ENCODE measurements around the gene CCL8. TPM values are rescaled to one million over a fixed set of nuclear protein-coding genes. Genes with fewer than 3 reads are reported as not detected.

Gene CCL8
- not detected in 2 replicates for total RNA-seq

DNA sequence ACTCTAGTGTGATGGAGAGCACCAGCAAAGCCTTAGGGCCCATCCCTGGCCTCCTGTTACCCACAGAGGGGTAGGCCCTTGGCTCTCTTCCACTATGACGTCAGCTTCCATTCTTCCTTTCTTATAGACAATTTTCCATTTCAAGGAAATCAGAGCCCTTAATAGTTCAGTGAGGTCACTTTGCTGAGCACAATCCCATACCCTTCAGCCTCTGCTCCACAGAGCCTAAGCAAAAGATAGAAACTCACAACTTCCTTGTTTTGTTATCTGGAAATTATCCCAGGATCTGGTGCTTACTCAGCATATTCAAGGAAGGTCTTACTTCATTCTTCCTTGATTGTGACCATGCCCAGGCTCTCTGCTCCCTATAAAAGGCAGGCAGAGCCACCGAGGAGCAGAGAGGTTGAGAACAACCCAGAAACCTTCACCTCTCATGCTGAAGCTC is at the start of gene CCL8:
Gene CCL8 (plus strand): TSS at position 397 of the 445 bp plus-strand sequence. CDS start 67 bp downstream, outside the sequence.
- DNase-seq (ENCODE audit: low read depth, low spot score): no peak

DNA sequence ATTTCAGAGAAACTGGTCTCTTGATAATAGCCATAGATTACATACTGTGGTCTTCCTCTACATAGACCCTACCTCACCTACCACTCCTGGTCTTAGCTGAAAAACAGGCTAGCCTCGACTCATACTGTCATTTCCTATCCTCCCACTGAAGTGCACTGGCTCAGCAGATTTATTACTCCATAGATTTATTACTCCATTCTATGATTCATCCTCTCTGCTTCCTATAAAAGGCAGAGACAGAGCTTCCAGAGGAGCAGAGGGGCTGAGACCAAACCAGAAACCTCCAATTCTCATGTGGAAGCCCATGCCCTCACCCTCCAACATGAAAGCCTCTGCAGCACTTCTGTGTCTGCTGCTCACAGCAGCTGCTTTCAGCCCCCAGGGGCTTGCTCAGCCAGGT is 49.3 kb upstream of the CCL8 start, which contains the start of gene CCL7:
Gene CCL7 (plus strand): TSS at position 253 of the 400 bp plus-strand sequence. CDS start 70 bp downstream, at position 323.
- no peak for DNase-seq (ENCODE audit: low read depth, low spot score)

DNA sequence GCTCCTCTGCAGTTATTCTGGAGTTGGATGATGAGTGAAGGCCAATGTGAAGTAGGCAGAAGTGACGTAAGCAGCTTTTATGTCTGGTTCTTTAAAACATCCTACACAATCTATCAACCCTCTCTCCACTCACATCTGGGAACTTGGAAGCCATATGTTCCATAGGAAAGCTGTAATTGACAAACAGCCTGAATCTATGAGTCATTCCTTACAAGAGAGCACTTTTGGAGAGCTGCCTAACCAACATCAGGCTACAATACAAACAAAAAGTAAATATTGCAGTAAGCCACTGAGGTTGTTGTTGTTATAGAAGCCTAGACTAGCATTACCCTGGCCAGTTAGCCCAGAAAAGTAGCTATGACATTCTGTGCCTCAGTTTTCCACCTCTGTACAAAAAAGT is 43.4 kb upstream of the CCL8 start:
- DNase-seq (ENCODE audit: low read depth, low spot score): peak; percentile 59

DNA sequence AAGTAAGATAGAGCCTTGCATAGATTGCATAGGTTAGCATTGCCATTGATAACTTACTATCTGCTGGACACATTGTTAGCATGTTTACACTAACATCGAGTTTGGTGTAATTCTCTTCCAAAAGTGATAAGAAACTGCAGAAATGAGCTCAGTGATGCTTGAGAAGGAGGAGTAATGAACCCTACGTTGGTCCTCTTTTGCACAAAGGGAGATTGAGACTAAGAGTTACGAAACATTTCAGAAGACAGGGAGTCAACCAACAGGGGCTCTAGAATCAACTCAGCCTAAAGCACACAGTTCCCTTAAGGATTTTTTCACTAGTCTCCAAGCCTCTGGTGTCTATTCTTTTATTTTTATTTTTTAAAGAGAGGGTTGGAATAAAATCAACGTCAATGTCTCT is 42.4 kb upstream of the CCL8 start:
- DNase-seq (ENCODE audit: low read depth, low spot score): no peak

DNA sequence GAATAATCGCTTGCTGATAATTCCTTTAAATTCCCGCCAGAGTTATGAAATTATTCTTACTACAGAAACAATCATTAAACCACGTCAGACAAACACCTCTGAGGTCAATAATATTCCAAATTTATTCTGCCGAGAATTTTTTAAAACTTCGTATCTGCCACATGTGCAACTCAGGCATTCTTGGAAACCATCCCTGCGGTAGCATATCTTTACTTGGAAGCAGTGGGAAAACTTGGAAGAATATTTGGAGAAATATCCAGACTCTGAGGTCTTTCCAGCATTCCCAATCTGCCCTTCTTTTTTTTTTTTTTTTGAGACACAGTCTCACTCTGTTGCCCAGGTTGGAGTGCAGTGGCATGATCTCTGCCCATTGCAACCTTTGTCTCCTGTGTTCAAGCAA is 35.7 kb upstream of the CCL8 start:
- DNase-seq (ENCODE audit: low read depth, low spot score): no peak

DNA sequence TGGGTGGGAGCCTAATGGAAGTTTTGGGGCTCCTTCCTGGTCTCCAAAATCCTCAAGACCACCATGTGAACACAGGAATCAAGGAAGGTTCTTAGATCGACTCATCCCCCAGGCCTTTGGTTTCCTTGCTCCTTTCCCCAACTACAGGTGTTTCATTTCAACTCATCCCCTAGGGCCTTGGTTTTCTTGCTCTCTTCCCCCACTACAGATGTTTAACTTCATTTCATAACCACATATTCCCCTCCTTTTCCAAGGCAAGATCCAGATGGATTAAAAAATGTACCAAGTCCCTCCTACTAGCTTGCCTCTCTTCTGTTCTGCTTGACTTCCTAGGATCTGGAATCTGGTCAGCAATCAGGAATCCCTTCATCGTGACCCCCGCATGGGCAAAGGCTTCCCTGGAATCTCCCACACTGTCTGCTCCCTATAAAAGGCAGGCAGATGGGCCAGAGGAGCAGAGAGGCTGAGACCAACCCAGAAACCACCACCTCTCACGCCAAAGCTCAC is 33.9 kb upstream of the CCL8 start, which contains the start of gene CCL11:
Gene CCL11 (plus strand): TSS at position 457 of the 507 bp plus-strand sequence. CDS start 67 bp downstream, outside the sequence.
- DNase-seq (ENCODE audit: low read depth, low spot score): no peak

DNA sequence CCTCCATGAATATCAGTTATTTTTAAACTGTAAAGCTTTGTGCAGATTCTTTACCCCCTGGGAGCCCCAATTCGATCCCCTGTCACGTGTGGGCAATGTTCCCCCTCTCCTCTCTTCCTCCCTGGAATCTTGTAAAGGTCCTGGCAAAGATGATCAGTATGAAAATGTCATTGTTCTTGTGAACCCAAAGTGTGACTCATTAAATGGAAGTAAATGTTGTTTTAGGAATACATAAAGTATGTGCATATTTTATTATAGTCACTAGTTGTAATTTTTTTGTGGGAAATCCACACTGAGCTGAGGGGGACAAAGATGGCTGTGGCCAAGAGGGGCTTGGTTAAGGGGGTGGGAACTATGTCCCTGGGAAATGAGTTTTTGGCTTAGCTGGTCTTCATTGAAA is 31.4 kb upstream of the CCL8 start:
- no peak for DNase-seq (ENCODE audit: low read depth, low spot score)

DNA sequence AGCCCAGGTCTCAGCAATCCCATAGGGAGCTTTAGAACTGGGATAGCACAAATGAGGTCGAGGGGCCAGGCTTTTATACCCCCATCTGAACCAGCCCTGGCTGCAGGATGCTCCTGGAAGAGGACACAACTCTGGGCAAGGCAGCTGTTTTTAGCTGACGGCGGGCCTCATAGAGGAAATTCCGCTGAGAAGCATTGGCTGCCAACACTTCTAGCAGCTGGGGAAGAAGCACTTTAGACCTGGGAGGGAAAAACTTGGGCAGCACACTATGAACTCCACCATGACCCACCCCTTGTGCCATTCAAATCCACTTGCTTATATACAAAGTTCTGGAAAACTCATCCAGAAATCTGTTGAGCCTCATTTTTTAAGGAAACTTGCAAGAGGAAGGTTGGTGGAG is 28.6 kb upstream of the CCL8 start:
- no peak for DNase-seq (ENCODE audit: low read depth, low spot score)

DNA sequence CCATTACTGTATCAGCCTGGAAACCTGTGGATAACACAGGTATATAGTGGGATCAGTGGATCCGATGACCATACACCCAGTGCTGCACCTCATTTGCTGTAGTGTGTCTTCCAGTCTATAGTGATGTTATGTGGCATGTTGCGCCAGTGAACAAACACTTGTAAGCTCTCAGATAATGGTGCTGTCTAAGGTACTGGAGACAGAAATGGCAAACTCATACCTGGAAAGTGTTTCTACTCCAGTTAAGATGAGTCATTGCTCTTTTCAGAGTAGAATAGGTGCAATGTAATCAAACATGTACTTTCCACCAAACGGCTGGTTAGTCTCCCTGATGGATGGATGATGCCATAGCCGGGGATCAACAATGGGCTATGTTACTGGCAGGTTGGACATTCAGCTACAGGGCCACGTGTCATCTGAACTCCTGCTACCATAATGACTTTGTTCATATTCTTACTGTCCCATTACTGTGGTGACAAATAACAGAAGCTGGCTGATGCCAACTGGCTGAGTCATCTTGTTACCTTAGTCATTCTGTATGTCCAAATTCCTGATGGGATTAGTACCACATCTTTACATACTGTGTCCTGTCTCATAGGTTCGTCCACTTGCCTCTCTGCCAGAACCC is 27.4 kb upstream of the CCL8 start:
- no peak for DNase-seq (ENCODE audit: low read depth, low spot score)

DNA sequence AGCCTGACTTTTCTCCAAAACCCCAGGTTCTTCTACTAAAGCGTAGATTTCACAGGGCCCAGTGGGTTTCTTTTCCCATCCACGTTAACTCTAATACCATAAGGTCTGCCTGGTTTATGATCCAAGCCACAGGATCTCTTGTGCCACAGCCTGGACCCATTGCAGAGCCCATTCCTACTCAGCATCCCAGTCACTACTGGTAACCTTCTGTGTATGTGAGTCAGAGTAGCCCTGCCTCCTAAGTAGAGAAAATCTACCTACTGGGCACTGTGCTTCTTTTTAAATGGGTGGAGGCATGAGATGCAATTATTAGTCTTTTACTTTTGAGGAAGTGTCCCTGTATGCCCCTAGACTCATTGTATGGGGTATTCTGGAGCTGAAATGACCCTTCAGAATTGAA is 20.2 kb upstream of the CCL8 start:
- DNase-seq (ENCODE audit: low read depth, low spot score): no peak

DNA sequence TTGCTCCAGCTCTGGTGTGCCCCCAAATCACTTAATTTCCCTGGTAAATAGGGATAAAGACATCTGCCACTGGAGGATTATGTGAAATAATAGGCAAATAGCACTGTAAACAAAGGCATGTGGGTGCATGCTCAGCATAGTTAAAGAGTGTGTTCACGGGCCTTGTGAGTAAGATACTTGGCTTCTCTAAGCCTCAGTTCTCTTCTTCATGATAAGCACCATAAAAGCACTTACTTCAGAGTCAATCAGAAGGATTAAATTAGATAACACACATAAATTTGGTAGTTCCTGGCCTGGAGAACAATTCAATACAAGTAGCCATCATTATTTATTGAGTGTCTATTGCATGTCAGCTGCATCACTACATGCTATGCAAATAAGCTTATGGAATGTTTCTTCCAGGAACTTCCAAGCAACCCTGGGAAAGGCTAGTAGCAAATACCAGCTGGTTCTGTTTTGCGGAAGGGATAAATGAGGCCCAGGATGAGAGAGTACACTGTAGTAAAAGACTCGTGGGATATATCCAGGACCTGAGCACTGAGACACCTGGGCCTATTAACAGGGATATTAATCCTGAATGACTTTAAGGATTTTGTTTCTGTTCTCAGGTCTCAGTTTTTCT is 19.2 kb upstream of the CCL8 start:
- DNase-seq (ENCODE audit: low read depth, low spot score): no peak

DNA sequence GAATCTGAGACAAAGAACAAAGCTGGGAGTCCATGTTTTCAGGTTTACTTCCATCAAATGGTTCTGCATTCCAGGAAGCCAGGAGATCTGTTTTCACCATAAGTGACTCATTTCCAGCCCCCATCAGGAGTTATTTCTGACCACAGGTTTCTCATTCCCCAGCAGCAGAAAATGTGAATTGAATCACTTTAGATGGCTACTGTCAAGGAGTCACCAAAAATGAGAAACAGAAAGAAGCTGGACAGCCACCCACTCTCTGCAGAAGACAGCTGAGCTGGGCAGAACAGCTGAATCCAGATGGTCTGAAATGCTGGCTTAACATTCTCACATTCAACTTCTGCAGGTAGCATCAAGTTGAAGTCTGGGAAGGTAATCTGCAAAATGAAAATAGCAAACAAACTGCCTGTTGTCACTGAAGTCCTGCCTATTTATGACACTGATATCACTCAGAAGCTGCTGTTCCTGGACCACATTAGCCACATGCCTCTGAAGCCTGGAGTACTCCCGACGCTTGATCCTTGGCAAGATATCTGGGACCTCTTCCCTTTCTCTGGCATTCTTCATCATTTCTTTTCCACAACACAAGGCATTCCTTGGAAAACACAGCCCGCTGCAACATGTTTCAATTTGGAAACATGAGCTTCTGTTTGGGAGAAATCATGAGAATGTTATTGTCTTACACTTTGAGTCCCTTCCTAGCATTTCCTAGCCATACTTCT is 18.4 kb upstream of the CCL8 start:
- no peak for DNase-seq (ENCODE audit: low read depth, low spot score)

DNA sequence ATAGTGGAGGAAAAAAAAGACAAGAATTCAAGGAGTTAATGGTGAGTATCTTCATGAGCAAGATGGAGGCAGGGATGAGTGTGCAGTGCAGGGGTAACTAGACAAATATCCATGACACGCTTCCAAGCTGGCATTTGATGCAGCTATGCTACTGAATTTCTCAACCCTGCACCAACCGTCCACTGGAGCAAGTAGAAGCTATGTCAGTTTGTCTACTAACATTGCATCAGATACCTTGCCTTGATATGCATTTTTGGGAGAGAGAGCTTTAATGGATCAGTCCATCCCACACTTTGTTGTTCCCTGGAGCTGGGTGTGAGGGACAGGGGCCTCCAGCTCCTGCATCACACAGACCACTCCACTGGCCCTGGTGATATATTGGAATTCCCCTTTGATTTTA is 17.2 kb upstream of the CCL8 start:
- DNase-seq (ENCODE audit: low read depth, low spot score): no peak

DNA sequence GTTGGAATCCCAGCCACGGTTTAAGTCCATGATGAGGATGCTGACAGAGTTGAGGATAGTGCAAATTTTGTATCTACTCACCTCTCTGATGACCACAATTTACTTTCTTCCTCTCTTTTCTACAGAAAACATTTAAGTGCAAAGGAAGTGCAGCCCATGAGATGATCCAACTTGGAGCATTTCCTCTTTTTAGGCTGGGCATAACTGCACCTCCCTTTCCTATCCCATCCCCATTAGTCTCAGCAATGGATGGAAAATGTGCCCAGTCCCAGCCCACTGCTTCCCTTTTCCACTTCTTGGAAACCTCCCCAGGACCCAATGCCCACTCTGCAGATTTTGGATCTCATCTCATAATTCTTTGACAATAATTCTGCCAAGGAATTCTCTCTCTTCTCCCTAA is 16.6 kb upstream of the CCL8 start:
- DNase-seq (ENCODE audit: low read depth, low spot score): no peak

DNA sequence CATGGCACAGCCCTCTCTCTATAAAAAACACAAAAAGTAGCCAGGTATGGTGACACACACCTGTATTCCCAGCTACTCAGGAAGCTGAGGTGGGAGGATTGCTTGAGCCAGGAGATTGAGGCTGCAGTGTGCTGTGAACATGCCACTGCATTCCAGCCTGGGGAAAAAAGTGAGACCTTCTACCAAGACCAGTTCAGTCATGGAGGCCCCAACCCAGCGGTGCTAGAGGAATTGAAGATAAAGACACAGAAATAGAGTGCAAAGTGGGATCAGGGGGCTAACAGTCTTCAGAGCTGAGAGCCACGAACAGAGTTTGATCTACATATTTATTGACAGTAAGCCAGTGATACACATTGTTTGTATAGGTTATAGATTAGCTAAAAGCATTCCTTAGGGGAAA is 15.6 kb upstream of the CCL8 start:
- no peak for DNase-seq (ENCODE audit: low read depth, low spot score)

DNA sequence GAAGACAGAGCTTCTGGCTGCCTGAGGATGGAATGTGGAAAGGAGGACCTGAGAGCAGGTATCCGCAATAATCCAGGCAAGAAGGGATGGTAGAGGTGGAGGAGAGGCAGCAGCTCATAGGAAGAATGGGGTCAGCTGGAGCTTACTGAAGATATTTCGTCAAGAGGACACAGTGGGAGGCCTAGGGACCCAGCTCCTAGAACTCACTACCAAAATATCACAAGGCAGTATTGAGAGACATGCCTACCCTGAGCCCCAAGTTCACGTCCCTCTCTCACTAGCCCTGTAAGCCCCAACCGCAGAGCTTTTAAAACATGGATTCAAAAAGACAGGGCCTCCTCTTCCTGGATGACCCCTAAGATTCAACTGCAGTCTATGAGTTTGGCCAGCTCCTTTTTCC is 14.2 kb upstream of the CCL8 start:
- no peak for DNase-seq (ENCODE audit: low read depth, low spot score)

DNA sequence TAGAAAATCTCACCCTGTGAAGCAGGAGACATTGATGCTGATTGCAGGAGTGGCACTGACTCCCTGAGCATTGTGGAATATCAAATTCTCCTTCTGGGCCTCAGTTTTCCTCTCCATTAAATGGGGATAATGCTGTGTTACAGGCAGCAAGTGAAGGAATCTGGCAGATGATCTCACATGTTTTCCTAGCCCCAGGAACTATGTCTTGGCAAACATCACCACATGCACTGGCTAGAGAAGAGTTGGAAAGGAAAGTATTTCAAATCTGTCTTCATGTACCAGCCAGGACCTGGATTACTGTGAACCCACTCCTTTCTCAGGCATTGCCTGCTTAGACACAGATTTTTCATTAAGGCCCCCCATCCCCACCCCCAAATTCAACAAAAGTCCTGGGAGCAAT is 13.6 kb upstream of the CCL8 start:
- no peak for DNase-seq (ENCODE audit: low read depth, low spot score)

DNA sequence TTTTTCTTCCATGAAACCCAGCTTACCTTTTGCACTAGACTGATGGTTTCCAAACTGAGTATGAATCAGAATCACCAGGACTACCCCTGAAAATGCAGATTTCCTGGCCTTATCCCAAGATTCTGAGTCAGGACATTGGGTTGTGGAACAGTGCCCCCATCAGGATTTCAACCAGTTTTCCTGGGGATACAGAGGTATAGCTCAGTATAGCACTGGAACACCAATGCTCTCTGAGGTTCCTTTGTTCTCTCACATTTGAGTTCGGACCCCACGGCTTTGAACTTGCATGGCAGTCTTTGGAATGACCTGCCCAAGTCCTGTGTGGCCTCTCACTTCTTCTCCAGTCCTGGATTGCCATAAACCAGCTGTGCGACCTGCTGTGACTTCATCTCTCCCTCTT is 12.8 kb upstream of the CCL8 start:
- DNase-seq (ENCODE audit: low read depth, low spot score): peak; percentile 30

DNA sequence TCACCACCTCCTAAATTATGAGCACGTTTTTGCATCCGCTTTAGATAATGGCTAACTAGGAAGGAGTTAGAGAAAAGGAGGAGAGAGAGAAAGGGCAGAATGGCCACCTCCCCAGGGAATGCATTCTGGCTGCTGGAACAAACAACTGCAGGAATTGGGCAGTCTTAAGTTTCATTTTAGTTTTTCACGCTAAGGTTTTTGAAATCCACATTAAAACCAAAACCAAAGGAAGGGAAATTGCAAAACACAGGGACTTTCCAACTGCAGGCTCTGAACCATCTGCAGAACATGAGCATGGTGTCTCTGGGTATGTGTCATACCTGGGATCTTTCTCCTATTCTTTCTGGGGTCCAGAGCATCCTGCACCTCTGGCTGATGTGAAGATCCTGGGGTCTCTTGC is 12.1 kb upstream of the CCL8 start:
- no peak for DNase-seq (ENCODE audit: low read depth, low spot score)

DNA sequence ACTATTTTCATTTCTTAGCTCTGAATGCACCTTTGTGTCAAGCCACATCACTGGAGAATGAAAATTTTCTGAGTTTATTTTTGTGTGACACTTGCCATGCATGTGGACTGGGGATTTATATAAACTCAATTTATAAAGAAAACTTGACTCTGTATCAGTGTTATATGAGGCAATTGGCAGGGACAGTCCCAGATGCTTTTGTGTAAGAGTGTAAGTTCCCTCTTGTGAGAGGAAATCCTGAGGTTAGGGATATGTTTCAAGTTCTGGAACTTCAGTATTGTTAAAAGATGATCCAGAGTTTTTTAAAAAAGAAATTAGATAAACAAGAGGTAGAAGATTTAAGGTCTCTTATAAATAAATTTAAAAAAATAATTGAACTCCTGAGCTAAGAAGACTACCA is 10.9 kb upstream of the CCL8 start:
- DNase-seq (ENCODE audit: low read depth, low spot score): no peak

DNA sequence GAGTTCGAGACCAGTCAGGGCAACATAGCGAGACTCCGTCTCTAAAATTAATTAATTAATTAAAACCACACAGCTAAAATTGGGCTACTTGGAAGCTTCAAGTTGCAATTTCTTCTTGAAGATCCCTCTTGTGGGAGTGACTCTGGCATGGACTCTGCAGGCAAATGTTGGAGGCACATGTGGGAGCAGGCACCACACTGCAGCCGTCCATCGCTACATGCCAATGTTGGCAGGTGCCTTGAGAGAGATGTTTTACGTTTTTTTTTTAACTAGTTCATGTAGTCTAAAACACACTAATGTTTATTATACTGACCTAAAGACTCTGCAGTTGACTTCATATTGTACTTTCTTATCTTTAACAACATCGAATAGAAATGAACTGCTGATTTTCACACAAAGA is 7.9 kb upstream of the CCL8 start:
- DNase-seq (ENCODE audit: low read depth, low spot score): no peak

DNA sequence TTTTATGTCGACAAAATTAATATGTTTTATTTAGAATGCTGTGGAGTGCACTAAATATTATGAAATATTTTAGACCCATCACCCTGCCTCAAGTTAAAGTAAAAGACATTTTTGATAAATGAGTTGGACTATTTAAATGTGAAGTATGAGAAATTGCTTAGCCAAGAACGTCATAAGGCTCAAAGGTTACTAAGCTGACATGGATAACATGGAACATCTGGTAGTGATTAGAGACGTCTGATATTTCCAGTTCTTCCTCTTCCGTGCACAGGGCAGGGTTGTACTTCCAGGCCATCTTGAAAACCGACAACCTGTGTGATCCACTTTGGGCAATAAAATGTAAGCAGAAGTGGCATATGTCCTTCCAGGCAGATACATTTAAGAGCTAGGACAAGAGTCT is 7.2 kb upstream of the CCL8 start:
- no peak for DNase-seq (ENCODE audit: low read depth, low spot score)
